Choroid plexus epithelial cell (primary cell): Measurements from ENCODE around the gene DLEC1.
"Not testable (repeated sequence)": the region's sequence is repeated elsewhere in the genome, so short reads cannot be mapped to it uniquely, and the experiment has no call there.

Experiments
- DNase-seq: peaks from one replicate; pipeline ENCODE4 v3.0.0-alpha.2; 2010; ENCODE audit warnings: low read depth
- H3K4me3 ChIP-seq: 2 replicates; pipeline ENCODE4 v1.5.1; 2011; ENCODE audit warnings: low read depth, mild to moderate bottlenecking, control low read depth, low read length, moderate library complexity
- TF ChIP-seq, protein P1 (sequence below): conservative IDR thresholded peaks from 2 replicates; pipeline ENCODE4 v1.5.1; 2011; ENCODE audit warnings: low read depth, mild to moderate bottlenecking, control low read depth, inconsistent platforms, low read length, moderate library complexity

The DLEC1 gene

DNA sequence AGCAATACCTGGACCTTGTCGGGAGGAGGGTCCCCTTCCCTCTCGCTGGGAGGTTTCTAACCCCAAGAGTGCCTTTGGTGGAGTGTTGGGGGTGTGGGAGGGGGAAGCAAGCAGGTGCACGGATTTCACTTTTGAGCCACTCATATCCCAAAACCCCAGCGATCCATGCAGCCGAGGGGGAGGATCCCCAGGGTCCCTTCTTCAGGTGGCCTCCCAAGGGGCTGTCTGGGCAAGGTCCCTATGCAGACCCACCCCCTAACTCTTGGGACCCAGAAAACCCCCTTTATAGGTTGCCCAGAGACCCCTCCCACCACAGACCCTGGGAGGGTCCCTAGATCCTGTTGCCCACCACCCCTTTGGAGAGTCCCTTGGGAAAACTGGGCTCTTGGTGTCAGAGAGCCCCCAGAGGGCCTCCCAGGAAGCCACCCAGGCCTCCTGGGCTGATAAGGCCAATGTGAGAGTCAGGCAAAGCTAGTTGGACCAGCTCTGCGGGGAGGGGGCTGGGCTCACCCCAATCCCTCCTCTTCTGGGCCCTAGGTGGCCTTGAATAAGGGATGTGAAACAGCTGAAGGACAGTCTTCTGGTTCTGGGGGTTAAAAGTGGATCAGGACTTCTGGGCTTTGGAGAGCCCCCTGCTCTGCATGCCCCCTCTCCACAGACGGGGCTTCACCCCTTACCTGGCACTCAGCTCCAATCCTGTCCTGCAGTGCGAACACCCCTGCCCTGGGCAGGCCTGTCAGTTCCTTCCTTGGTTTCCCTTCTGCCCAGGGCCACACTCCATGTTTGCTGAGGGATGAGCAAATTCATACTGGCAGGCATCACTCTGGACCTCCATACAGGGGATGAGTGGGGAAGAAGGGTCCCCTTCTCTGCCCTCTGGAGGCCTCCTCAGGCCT, 8.6 kb upstream of the DLEC1 start:
- no peak for DNase-seq
- TF ChIP-seq, protein P1, sequence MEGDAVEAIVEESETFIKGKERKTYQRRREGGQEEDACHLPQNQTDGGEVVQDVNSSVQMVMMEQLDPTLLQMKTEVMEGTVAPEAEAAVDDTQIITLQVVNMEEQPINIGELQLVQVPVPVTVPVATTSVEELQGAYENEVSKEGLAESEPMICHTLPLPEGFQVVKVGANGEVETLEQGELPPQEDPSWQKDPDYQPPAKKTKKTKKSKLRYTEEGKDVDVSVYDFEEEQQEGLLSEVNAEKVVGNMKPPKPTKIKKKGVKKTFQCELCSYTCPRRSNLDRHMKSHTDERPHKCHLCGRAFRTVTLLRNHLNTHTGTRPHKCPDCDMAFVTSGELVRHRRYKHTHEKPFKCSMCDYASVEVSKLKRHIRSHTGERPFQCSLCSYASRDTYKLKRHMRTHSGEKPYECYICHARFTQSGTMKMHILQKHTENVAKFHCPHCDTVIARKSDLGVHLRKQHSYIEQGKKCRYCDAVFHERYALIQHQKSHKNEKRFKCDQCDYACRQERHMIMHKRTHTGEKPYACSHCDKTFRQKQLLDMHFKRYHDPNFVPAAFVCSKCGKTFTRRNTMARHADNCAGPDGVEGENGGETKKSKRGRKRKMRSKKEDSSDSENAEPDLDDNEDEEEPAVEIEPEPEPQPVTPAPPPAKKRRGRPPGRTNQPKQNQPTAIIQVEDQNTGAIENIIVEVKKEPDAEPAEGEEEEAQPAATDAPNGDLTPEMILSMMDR, result no peak
- peak overlapping the region; percentile 65 for H3K4me3 ChIP-seq

DNA sequence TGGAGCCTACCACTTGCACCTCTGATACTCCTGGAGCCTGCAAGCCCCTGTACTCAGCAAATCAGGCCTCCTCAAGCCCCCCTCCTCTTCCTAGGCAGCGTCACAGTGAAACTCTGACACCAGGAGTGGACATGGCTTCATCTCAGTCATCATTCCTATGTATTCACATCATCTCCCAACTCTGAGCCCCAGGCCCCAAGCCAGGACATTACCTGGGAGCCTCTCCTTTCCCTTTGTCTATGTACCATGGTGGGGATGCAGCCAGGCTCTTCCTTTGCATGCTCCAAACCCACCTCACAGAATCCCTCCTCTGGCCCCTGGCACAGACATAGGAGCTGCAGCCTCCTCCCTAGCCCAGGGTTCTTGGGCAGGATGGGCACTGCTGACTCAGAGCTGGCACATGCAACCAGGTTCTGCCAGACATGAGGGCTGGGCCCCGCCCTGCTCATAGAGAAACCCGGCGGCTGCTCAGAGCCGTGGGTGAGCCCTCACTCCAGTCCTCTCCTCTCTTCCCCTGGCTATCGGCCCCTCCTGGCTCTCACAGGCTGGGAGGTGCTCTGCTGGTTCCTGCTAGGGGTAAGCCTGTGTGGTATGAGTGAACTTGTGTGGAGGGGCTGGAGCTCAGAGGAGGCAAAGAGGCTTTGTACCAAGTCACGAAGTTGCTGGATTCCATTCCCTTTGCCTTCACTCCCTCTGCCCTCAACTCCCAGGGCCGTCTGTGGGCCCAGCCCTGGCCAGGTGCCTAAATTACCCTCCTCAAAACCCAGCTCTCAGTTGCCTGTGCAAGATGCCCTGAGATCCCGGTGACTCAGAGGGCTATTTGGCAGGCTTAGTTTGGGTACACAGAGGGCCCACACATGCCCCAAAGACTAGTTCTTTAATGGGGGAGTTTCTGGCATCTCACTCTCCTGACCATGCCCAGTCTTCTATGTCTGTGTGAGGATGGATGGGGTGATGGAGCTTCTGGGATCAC, 7.7 kb upstream of the DLEC1 start:
- TF ChIP-seq, protein P1, result no peak
- H3K4me3 ChIP-seq, result no peak overlapping the region
- no peak for DNase-seq

DNA sequence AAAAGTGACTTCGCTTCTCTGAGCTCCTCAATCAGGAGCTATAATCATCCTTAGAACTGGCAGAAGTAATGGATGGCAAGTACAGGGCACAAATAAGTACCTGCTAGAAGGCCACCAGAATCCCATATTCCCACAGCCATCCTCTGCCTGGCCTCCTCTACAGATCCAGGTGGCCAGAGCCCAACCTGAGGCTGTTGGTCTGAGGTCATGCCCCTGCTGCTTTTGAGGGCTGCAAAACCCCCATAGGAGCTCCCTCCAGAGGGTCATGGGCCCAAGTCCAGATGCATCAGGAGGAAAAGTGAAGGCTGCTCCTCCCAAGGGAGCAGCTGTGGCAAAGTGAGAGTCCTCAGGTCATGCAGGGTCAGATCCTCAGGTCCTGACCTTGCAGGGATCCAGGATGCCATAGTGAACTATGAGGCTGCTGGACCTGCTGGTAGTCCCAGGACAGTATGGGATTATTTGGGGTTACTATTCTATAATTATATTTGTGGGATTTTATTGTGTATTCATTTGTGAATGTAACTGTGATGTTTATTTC, 6.6 kb upstream of the DLEC1 start:
- TF ChIP-seq, protein P1, result no peak
- no peak for DNase-seq
- H3K4me3 ChIP-seq, result no peak overlapping the region

DNA sequence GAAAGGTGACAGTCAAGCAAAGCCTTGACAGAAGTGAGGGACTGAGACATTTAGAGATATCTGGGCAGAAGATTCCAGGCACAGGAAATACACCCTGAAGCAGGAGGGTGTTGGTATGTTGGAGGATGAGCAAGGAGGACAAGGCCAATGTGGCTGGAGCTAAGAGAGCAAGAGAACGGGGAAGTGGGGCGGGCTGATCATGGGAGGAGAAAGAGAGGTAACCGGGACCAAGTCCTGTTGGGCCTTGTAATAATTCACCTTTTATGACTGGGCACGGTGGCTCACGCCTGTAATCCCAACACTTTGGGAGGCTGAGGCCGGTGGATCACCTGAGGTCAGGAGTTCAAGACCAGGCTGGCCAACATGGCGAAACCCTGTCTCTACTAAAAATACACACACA, 5.4 kb upstream of the DLEC1 start:
- not testable (repeated sequence) for H3K4me3 ChIP-seq

DNA sequence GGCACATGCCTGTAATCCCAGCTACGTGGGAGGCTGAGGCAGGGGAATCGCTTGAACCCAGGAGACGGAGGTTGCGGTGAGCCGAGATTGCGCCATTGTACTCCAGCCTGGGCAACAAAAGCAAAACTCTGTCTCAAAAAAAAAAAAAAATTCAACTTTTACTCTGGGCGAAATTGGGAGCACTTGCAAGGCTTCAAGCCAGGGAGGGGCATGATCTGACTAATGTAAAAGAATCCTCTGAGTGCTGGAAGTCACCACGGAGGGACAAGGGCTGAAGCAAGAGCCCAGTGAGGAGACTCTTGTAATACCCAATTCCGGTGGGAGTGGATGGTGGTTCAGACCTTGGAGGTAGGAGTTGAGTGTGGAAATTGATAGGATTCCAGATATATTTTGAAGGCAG, 4.7 kb upstream of the DLEC1 start:
- not testable (repeated sequence) for DNase-seq, H3K4me3 ChIP-seq

More for the DNA sequence above, 5.4 kb upstream of the DLEC1 start:
- not testable (repeated sequence) for DNase-seq

DNA sequence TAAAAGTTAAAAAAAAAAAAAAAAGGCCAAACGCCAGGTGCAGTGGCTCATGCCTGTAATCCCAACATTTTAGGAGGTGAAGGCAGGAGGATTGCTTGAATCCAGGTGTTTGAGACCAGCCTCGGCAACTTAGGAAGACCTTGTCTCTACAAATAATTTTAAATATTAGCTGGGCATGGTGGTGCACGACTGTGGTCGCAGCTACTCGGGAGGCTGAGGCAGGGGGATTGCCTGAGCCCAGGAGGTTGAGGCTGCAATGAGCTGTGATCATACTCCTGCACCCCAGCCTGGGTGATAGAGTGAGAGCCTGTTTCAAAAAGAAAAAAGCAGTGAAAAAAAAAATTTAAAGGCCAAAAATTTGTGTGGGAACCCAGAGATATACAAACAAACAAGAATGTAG, 2.7 kb upstream of the DLEC1 start:
- TF ChIP-seq, protein P1, result no peak
- DNase-seq, result no peak
- no peak overlapping the region for H3K4me3 ChIP-seq

DNA sequence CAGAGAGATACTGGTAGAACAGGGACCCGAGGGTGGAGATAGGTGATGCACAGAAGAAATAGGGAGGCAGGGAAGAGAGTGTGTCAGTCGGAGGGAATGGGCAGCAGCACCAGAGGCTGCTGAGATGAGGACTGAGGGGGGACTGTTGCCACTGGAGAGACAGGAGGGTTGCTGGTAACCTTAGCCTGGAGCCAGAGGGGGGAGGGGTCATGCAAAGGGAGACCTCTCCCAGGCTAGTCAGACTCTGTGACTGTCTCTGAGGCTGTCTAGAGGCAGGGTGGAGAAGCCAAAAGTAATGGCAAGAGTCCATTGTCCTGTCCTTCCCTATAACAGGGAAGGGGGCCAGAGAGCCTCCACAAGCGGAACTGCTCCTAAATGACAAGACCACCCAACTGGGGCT, 2.1 kb upstream of the DLEC1 start:
- DNase-seq, result no peak
- TF ChIP-seq, protein P1, result no peak

More for the DNA sequence above, 2.1 kb upstream of the DLEC1 start:
- no peak overlapping the region for H3K4me3 ChIP-seq
